A673 (cell line): ENCODE data around the gene PPP1CA. TPM values are rescaled to one million over a fixed set of nuclear protein-coding genes. Genes with fewer than 3 reads are reported as not detected.
A peak's percentile ranks its signal among the peaks of the same experiment; 100 is the strongest.

ENCODE experiments used
- BruUV-seq: library from RNA; stranded (reverse); fragments of 400-500 nt; replicated peaks from 2 replicates; lab custom pipeline; 2021; lab: Mats Ljungman, UMichigan
- CTCF ChIA-PET: fragments of 300-600 bp; sonication (Branson Sonifier 250); formaldehyde crosslinking; loops from one replicate; lab custom pipeline; 2022; ENCODE audit warnings: antibody characterized with exemption; lab: Charles Lee
- POLR2A ChIA-PET: fragments of 300-600 bp; sonication (Branson Sonifier 250); formaldehyde crosslinking; loops from one replicate; lab custom pipeline; 2022; ENCODE audit warnings: antibody characterized with exemption; ENCODE audit not compliant: low non-redundant PET; lab: Charles Lee
- DNase-seq: peaks from one replicate; pipeline ENCODE4 v3.0.0-alpha.2; 2015; ENCODE audit warnings: low spot score
- H3K27ac ChIP-seq: fragments of 200-600 bp; sonication (generic); 2 replicates; pipeline ENCODE4 v1.5.1; 2016; ENCODE audit warnings: mixed run types, low read depth, mild to moderate bottlenecking, mixed read lengths, antibody characterized with exemption, low read length; ENCODE audit not compliant: poor library complexity, severe bottlenecking
- H3K27me3 ChIP-seq: fragments of 200-600 bp; sonication (generic); replicated peaks from 2 replicates; pipeline ENCODE4 v1.6.1; 2017; ENCODE audit warnings: mixed run types, low read depth, mild to moderate bottlenecking, mixed read lengths, antibody characterized with exemption, low read length; ENCODE audit not compliant: insufficient read depth, poor library complexity
- H3K36me3 ChIP-seq: fragments of 200-600 bp; sonication (generic); 2 replicates; pipeline ENCODE4 v1.6.1; 2016; ENCODE audit warnings: mixed run types, mild to moderate bottlenecking, mixed read lengths, antibody characterized with exemption, low read length; ENCODE audit not compliant: insufficient read depth, poor library complexity, severe bottlenecking
- H3K4me1 ChIP-seq: fragments of 200-600 bp; sonication (generic); 2 replicates; pipeline ENCODE4 v1.6.1; 2017; ENCODE audit warnings: mixed run types, mild to moderate bottlenecking, mixed read lengths, antibody characterized with exemption, low read length; ENCODE audit not compliant: insufficient read depth, poor library complexity, severe bottlenecking
- H3K4me3 ChIP-seq: fragments of 200-600 bp; sonication (generic); 2 replicates; pipeline ENCODE4 v1.5.1; 2016; ENCODE audit warnings: low read depth, mixed run types, mild to moderate bottlenecking, mixed read lengths, low read length; ENCODE audit not compliant: poor library complexity, severe bottlenecking
- H3K9me3 ChIP-seq: fragments of 200-600 bp; sonication (generic); 2 replicates; pipeline ENCODE4 v1.6.1; 2016; ENCODE audit warnings: mixed run types, low read depth, mild to moderate bottlenecking, mixed read lengths, antibody characterized with exemption, low read length; ENCODE audit not compliant: poor library complexity, severe bottlenecking
- CTCF ChIP-seq: fragments of 300-800, 200-600 bp; sonication (generic); conservative IDR thresholded peaks from 2 replicates; pipeline ENCODE4 v1.5.1; 2017; ENCODE audit warnings: low read depth, mild to moderate bottlenecking, antibody characterized with exemption, low read length, moderate library complexity, mixed read lengths
- EZH2 ChIP-seq: fragments of 200-600 bp; sonication (generic); IDR thresholded peaks from 2 replicates; pipeline ENCODE4 v1.6.1; 2017; ENCODE audit warnings: borderline replicate concordance, low read depth, mild to moderate bottlenecking, mixed read lengths, antibody characterized with exemption, low read length; ENCODE audit not compliant: poor library complexity, severe bottlenecking
- intact Hi-C: fragments of 100-400 bp; cut with micrococcal nuclease; formaldehyde crosslinking; loops from one replicate; pipeline ENCODE4 v1.10.0; 2022; ENCODE audit not compliant: unreplicated experiment
- total RNA-seq: library from RNA; stranded (reverse); gene quantifications from 2 replicates; pipeline ENCODE4 v1.2.3, GENCODE V29; 2021

Gene PPP1CA
- total RNA-seq, 1 experiment from 2014 or later = 239 TPM

- TF ChIP-seq CTCF (no peak), EZH2 (no peak)
- CTCF ChIA-PET = no interaction called here
Measured at GRCh38 chr11:67364169-67364568, 37.5 kb downstream of the PPP1CA start.

GRCh38 chr11:67357831-67358670 lies 43.6 kb downstream of the PPP1CA start:
- intact Hi-C loops = loop anchor here (1.0 kb wide), 1 partner anchor 24 kb away; no protein-coding TSS in a partner anchor
- Histone ChIP-seq H3K9me3 (no peaks in the 10 kb centered on the region), H3K4me1 (peaks cover 16% of the 10 kb centered on the region), H3K4me3 (no peak overlapping the region), H3K27ac (no peak overlapping the region), H3K36me3 (no peaks in the 10 kb centered on the region), H3K27me3 (no peaks in the 10 kb centered on the region)
- BruUV-seq = no TSS peak
- no peak for DNase-seq
- POLR2A ChIA-PET = no interaction called here
- CTCF ChIA-PET = interaction anchor here (0.5 to 3.4 kb wide), 3 partner anchors 13 to 44 kb away, joined by 3 to 62 read pairs (median 7); no protein-coding TSS in a partner anchor
- TF ChIP-seq EZH2 (no peak), CTCF (no peak)

More at GRCh38 chr11:67364169-67364568, 37.5 kb downstream of the PPP1CA start:
- POLR2A ChIA-PET = no interaction called here
- H3K4me1 ChIP-seq = peaks cover 19% of the 10 kb centered on the region
- no peaks in the 10 kb centered on the region for H3K9me3 ChIP-seq
- no peaks in the 10 kb centered on the region for H3K36me3 ChIP-seq
- H3K27me3 ChIP-seq = no peaks in the 10 kb centered on the region
- H3K27ac ChIP-seq = no peak overlapping the region
- intact Hi-C loops = no loop called here
- BruUV-seq = no TSS peak
- no peak for DNase-seq
- no peak overlapping the region for H3K4me3 ChIP-seq

- CTCF ChIA-PET = interaction anchor here (0.5 to 3.4 kb wide), 7 partner anchors 10 to 226 kb away, joined by 3 to 62 read pairs (median 6); partner anchors contain the start of gene CLCF1
- peaks cover 21% of the 10 kb centered on the region for H3K4me1 ChIP-seq
- intact Hi-C loops = loop anchor here (1.0 kb wide), 1 partner anchor 25 kb away; no protein-coding TSS in a partner anchor
- POLR2A ChIA-PET = interaction anchor here (0.6 kb wide), 1 partner anchor 94 kb away, joined by 3 read pairs; no protein-coding TSS in a partner anchor
- H3K9me3 ChIP-seq = no peaks in the 10 kb centered on the region
- DNase-seq = peak; percentile 88
- H3K27me3 ChIP-seq = no peaks in the 10 kb centered on the region
- no peak overlapping the region for H3K27ac ChIP-seq
- TF ChIP-seq EZH2 = no peak
- peak; percentile 96 for TF ChIP-seq CTCF
- no peaks in the 10 kb centered on the region for H3K36me3 ChIP-seq
- no TSS peak for BruUV-seq
- no peak overlapping the region for H3K4me3 ChIP-seq
Measured at GRCh38 chr11:67356864-67357561, 44.6 kb downstream of the PPP1CA start.
